Measurements from ENCODE around the gene TTC16. TPM values are rescaled to one million over a fixed set of nuclear protein-coding genes. Genes with fewer than 3 reads are reported as not detected.

TTC16 gene
- total and polyA plus RNA-seq, 2 of the 8 experiments (the other 6 are each of a cell fraction or from before 2014, with no cell fraction given): 0.03 TPM; not detected in 1

DNA sequence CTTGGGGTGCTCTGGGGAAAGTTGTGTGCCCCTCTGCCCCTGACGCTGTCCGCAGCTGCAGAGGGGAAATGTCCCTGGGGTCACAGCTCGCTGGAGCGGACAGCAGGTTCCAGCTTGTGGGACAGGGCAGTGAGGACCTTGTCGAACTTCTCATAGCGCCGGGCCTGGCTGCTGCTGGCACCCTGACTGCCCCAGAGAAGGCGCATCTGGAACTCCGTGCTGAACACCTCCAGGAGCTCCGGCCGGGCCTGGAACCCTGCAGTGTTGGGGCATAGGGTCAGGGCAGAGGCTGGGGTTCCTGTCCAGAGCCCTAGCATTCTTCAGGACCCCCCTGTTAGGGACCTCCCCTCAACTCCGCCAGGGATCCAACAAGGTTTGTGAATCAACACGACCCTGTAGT lies 22.8 kb downstream of the TTC16 start:
- no peak overlapping the region for H2BK120ac ChIP-seq (replicated peaks; ENCODE audit: low read depth, low read length)
- TF ChIP-seq EGR1 (IDR thresholded peaks at IDR 0.05; ENCODE audit: borderline replicate concordance, low read depth, low read length): no peak
- no peak for TF ChIP-seq CEBPB (IDR thresholded peaks at IDR 0.05; ENCODE audit: low read depth, low read length)
- TF ChIP-seq HDAC2 (IDR thresholded peaks at IDR 0.05; ENCODE audit: borderline replicate concordance in 1 of 2, low read depth in 2 of 2, low read length in 2 of 2): no peak
- TF ChIP-seq SUZ12 (IDR thresholded peaks at IDR 0.05; ENCODE audit: low read length): no peak
- TF ChIP-seq CBX8 (IDR thresholded peaks at IDR 0.05; ENCODE audit: borderline replicate concordance, low read depth, low read length): no peak
- TF ChIP-seq, protein P1, sequence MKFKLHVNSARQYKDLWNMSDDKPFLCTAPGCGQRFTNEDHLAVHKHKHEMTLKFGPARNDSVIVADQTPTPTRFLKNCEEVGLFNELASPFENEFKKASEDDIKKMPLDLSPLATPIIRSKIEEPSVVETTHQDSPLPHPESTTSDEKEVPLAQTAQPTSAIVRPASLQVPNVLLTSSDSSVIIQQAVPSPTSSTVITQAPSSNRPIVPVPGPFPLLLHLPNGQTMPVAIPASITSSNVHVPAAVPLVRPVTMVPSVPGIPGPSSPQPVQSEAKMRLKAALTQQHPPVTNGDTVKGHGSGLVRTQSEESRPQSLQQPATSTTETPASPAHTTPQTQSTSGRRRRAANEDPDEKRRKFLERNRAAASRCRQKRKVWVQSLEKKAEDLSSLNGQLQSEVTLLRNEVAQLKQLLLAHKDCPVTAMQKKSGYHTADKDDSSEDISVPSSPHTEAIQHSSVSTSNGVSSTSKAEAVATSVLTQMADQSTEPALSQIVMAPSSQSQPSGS (IDR thresholded peaks at IDR 0.05; ENCODE audit: low read length): no peak
- TF ChIP-seq TAF1 (IDR thresholded peaks at IDR 0.05; ENCODE audit: low read depth, low read length): no peak
- TF ChIP-seq KDM4A (IDR thresholded peaks at IDR 0.05; ENCODE audit: low read depth, low read length, severe bottlenecking): no peak
- TF ChIP-seq BRCA1 (IDR thresholded peaks at IDR 0.05; ENCODE audit: low read depth, low read length): no peak
- TF ChIP-seq POU5F1 (IDR thresholded peaks at IDR 0.05; ENCODE audit: low read depth, low read length): no peak
- no peak for TF ChIP-seq TEAD4 (IDR thresholded peaks at IDR 0.05; ENCODE audit: low read depth, low read length)
- no peak for TF ChIP-seq CBX5 (IDR thresholded peaks at IDR 0.05; ENCODE audit: low read depth, low read length)
- no peak for TF ChIP-seq NANOG (IDR thresholded peaks at IDR 0.05; ENCODE audit: insufficient read depth, low read depth, low read length, poor library complexity, severe bottlenecking)

More for the DNA sequence above, 22.8 kb downstream of the TTC16 start:
- H3K4me1 ChIP-seq (replicated peaks in 1 of 4; ENCODE audit: control insufficient read depth in 3 of 4, insufficient read depth in 4 of 4, low read length in 3 of 4): peaks cover 3 to 11% (median 6%) of the 10 kb centered on the region in 4 experiments; a peak in 6 of 7 replicates
- no peak overlapping the region for H3K18ac ChIP-seq (ENCODE audit: extremely low read depth, low read length)
- H3K79me2 ChIP-seq (ENCODE audit: control insufficient read depth in 1 of 2, insufficient read depth in 2 of 2, low read length in 2 of 2): no peaks in the 10 kb centered on the region
- H3K4me3 ChIP-seq (ENCODE audit: extremely low read depth in 1 of 4, insufficient read depth in 2 of 4, low read depth in 3 of 4, low read length in 4 of 4): no peak overlapping the region
- no peak overlapping the region for H2BK20ac ChIP-seq (ENCODE audit: low read length)
- no peak overlapping the region for H3K4ac ChIP-seq (replicated peaks; ENCODE audit: insufficient read length, low read depth, low read length)
- WGBS, 2 experiments (ENCODE audit: extremely low coverage in 1 of 2, insufficient coverage in 1 of 2, insufficient read length in 1 of 2, insufficient replicate concordance in 2 of 2, low coverage in 1 of 2, low lambda C conversion rate in 2 of 2, missing lambda C conversion rate in 1 of 2): 90% methylated on average over 13 of the region's 13 CpGs; no CpG with 5 or more reads in 1 of the 2 experiments
- peaks cover 9% of the 10 kb centered on the region; the same call in 1 of the 2 replicates for H3K23me2 ChIP-seq (ENCODE audit: low read depth, low read length)
- no peak overlapping the region for H2BK12ac ChIP-seq (ENCODE audit: low read depth, low read length)
- no peak overlapping the region for H4K91ac ChIP-seq (replicated peaks; ENCODE audit: insufficient read length, low read length)
- FAIRE-seq: no peak
- no peak overlapping the region for H2AK5ac ChIP-seq (ENCODE audit: low read depth, low read length)
- H2BK15ac ChIP-seq (ENCODE audit: low read length): no peak overlapping the region
- no peak overlapping the region for H2BK5ac ChIP-seq (ENCODE audit: low read depth, low read length)
- H3K9ac ChIP-seq (replicated peaks in 1 of 4; ENCODE audit: extremely low read depth in 1 of 4, low read depth in 3 of 4, low read length in 3 of 4): no peak overlapping the region
- ChIA-PET CTCF (ENCODE audit: partially characterized antibody) (interaction anchor here (1.0 to 2.6 kb wide), 4 partner anchors 26 to 183 kb away, joined by 3 to 10 read pairs (median 6); no protein-coding TSS in a partner anchor), POLR2A (ENCODE audit: partially characterized antibody) (no interaction called here)
- no peak overlapping the region for H3K23ac ChIP-seq (ENCODE audit: insufficient read length)
- H3K14ac ChIP-seq (ENCODE audit: insufficient read length): no peak overlapping the region
- no peaks in the 10 kb centered on the region for H3K27me3 ChIP-seq (replicated peaks in 1 of 4; ENCODE audit: control insufficient read depth in 3 of 4, extremely low read depth in 1 of 4, insufficient read depth in 3 of 4, low read length in 3 of 4)
- H3K27ac ChIP-seq (ENCODE audit: low read depth, low read length): no peak overlapping the region; the same call in 1 of the 2 replicates
- no peak overlapping the region for H2AFZ ChIP-seq (ENCODE audit: low read length)
- no peaks in the 10 kb centered on the region for H3K79me1 ChIP-seq (ENCODE audit: low read depth, low read length)
- no peaks in the 10 kb centered on the region for H3K9me3 ChIP-seq (ENCODE audit: insufficient read depth in 2 of 2, low read depth in 1 of 2, low read length in 1 of 2)
- no peak for DNase-seq (ENCODE audit: low read depth in 1 of 2, low spot score in 2 of 2)
- H3K56ac ChIP-seq (replicated peaks; ENCODE audit: insufficient read length, low read depth, low read length): no peak overlapping the region
- H4K8ac ChIP-seq (ENCODE audit: extremely low read depth, insufficient read depth, low read length): no peak overlapping the region; the same call in 1 of the 2 replicates
- H4K20me1 ChIP-seq (replicated peaks in 1 of 2; ENCODE audit: control insufficient read depth in 1 of 2, insufficient read depth in 2 of 2, low read length in 2 of 2): peaks cover 0 to 4% of the 10 kb centered on the region in 2 experiments
- H3K4me2 ChIP-seq (ENCODE audit: insufficient read depth in 1 of 2, low read depth in 2 of 2, low read length in 2 of 2): no peak overlapping the region
- H3K36me3 ChIP-seq (ENCODE audit: control insufficient read depth in 2 of 4, insufficient read depth in 4 of 4, low read length in 3 of 4): no peaks in the 10 kb centered on the region
- no peak overlapping the region for H4K5ac ChIP-seq (ENCODE audit: insufficient read length, low read depth, low read length)
